ENCODE results near the gene KCTD5.
"Not testable (repeated sequence)": the region's sequence is repeated elsewhere in the genome, so short reads cannot be mapped to it uniquely, and the experiment has no call there.

The KCTD5 gene

GRCh38 chr16:2692251-2692947 is 10.1 kb downstream of the KCTD5 start:
- DNase-seq (ENCODE audit: low read depth, low spot score) = no peak
- no peak overlapping the region for H3K4me3 ChIP-seq (ENCODE audit: low read depth, low read length)
- in situ Hi-C loops (cut with HindIII; ENCODE audit: low sequenced_read_pairs) = no loop called here
- TF ChIP-seq CTCF (IDR thresholded peaks at IDR 0.05; ENCODE audit: low read depth, low read length) = no peak

GRCh38 chr16:2692948-2693651 is 10.8 kb downstream of the KCTD5 start:
- in situ Hi-C loops (cut with HindIII; ENCODE audit: low sequenced_read_pairs) = no loop called here
- no peak overlapping the region for H3K4me3 ChIP-seq (ENCODE audit: low read depth, low read length)
- peak; percentile 72 for DNase-seq (ENCODE audit: low read depth, low spot score)
- TF ChIP-seq CTCF (IDR thresholded peaks at IDR 0.05; ENCODE audit: low read depth, low read length) = no peak

- H3K4me3 ChIP-seq (ENCODE audit: low read depth, low read length); in situ Hi-C loops (cut with HindIII; ENCODE audit: low sequenced_read_pairs); DNase-seq (ENCODE audit: low read depth, low spot score): not testable (repeated sequence)
Observed at GRCh38 chr16:2696601-2697250, 14.4 kb downstream of the KCTD5 start.

- no peak overlapping the region for H3K4me3 ChIP-seq (ENCODE audit: low read depth, low read length)
- no peak for DNase-seq (ENCODE audit: low read depth, low spot score)
- in situ Hi-C loops (cut with HindIII; ENCODE audit: low sequenced_read_pairs) = no loop called here
- no peak for TF ChIP-seq CTCF (IDR thresholded peaks at IDR 0.05; ENCODE audit: low read depth, low read length)
Observed at GRCh38 chr16:2697401-2697948, 15.2 kb downstream of the KCTD5 start.

- H3K4me3 ChIP-seq (ENCODE audit: low read depth, low read length) = no peak overlapping the region
- TF ChIP-seq CTCF (IDR thresholded peaks at IDR 0.05; ENCODE audit: low read depth, low read length) = no peak
- DNase-seq (ENCODE audit: low read depth, low spot score) = no peak
- in situ Hi-C loops (cut with HindIII; ENCODE audit: low sequenced_read_pairs) = no loop called here
Observed at GRCh38 chr16:2698103-2698870, 16.0 kb downstream of the KCTD5 start.

GRCh38 chr16:2698965-2699750 is 16.8 kb downstream of the KCTD5 start:
- in situ Hi-C loops (cut with HindIII; ENCODE audit: low sequenced_read_pairs) = no loop called here
- TF ChIP-seq CTCF (IDR thresholded peaks at IDR 0.05; ENCODE audit: low read depth, low read length) = no peak
- no peak for DNase-seq (ENCODE audit: low read depth, low spot score)
- no peak overlapping the region for H3K4me3 ChIP-seq (ENCODE audit: low read depth, low read length)
